GM21825 (cell line): ENCODE measurements around the gene PCDH9.

ENCODE experiments used
- ATAC-seq: cut with Tn5 transposase; IDR thresholded peaks from one replicate; pipeline ENCODE4 v1.9.1; 2021; ENCODE audit warnings: mild to moderate bottlenecking, moderate library complexity; ENCODE audit not compliant: unreplicated experiment

The PCDH9 gene

GRCh38 chr13:67167420-67167819 is 62.7 kb downstream of the PCDH9 start:
- ATAC-seq: no peak

- no peak for ATAC-seq
Observed at GRCh38 chr13:67161176-67161575, 69.0 kb downstream of the PCDH9 start.

DNA sequence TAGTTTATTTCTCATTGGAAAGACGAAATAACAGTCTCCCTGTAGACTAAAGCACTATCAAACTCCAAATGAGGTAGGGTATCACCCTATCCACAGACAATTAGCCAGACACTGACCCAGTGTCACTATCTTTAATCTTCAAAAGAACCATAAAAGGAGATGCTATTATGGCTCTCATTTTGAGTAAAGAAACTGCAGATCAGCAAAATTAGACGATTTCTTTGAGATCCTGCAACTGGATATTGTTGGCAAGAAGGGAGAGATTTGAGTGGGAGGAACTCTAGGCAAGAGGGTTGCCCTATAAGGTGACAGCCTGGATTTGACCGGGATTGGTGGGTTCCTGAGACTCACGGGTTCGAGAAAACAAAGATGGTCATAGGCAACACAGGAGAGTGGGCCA is 71.2 kb downstream of the PCDH9 start:
- ATAC-seq: no peak

DNA sequence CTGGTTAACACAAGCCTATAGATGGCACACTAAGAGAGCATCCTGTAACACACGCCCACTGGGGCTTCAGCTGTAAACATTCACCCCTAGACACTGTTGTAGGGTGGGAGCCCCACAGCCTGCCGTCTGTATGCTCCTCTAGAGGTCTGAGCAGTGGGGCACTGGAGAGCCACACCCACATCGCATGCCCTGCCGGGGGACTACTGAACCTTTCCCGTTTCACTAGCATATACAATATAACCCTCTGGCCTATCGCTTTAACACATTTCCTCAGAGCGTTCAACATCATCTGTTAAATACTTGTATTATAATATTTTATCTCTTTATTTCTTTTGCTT is 73.4 kb downstream of the PCDH9 start:
- ATAC-seq: no peak

DNA sequence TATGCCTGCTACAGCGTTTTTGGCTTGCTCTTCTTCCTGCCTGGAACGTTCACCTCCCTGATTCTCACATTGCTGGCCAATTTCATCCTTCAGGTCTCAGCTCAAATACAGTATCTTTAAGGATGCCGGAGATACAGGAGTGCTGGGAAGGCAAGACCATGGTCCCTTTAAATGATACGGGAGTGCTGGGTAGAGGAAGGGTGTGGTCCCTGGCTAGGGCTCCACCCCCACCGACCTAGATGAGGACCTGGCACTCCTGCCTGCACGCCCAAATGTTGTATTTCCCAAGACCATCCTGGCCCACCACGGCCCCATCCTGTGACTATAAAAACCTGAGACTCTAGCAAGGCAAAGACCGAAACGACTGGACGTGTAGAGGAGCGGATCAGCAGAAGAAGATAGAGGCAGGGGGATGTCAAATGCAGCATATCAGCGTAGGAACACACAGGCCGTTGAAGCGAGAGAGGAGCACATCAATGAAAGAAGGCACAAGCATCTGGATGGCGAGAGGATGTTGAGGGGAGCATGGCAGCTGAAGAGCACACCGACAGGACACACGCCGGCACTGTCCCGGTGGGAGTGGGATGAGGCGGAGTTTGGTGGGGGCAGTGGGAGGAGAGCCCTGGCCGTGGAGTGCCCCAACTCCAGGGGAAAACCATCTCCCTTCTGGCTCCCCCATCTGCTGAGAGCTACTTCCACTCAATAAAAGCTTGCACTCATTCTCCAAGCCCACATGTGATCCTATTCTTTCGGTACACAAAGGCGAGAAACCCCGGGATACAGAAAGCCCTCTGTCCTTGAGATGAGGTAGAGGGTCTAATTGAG is 74.0 kb downstream of the PCDH9 start:
- ATAC-seq: no peak

DNA sequence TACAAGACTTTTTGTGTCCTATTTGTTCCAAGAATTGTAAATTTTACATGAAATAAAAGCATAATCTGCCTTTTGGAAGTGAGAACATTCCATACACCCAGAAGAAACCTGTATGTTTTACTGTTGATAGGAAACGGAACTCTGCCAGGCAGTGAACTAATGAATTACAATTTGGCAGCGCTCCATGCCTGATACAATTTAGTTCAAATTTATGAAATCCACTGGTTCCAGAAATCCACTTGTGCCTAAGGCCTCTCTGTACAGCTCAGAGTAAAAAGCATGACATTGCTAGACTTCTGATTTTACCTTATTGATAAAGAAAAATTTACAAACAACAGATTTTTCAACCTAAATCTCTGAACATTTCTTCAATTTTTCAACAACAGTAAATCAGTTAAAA is 78.1 kb downstream of the PCDH9 start:
- ATAC-seq: no peak

DNA sequence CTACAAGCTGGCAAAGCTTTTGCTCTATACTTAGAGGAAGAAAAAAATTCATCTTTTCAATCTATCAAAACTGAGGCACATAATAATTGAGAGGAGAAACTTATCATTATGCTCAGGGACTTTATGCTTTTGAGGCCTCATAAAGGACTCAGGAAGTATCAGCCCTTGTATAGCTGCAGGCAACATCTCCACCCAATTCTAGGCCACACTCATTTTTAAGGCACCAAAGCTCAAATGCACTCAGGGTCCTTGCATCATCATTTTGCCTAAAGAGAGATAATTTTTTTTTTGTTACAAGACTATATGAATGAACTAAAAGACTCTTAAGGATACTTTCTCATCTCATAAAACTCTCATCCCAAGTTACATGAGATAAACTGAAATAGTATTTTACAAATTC is 78.5 kb downstream of the PCDH9 start:
- no peak for ATAC-seq

DNA sequence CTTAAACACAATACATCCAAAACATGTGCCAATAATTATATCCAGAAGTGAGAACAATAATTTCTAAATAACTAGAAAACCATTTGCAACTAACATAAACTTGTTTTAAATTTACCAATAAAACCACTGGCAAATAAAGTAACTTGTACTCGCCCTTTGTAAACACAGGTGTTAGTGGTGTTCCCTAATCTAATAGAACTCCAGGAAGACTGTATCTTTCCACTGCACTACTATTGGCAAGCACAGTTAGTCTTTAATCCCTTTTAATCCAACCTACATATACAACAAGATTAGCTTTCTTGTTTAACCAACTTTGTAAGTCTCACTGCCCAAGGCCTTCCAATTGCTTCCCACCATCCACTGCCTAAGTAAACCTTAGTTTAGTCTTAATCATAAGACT is 79.5 kb downstream of the PCDH9 start:
- no peak for ATAC-seq

- no peak for ATAC-seq
Observed at GRCh38 chr13:67148161-67148571, 82.0 kb downstream of the PCDH9 start.

DNA sequence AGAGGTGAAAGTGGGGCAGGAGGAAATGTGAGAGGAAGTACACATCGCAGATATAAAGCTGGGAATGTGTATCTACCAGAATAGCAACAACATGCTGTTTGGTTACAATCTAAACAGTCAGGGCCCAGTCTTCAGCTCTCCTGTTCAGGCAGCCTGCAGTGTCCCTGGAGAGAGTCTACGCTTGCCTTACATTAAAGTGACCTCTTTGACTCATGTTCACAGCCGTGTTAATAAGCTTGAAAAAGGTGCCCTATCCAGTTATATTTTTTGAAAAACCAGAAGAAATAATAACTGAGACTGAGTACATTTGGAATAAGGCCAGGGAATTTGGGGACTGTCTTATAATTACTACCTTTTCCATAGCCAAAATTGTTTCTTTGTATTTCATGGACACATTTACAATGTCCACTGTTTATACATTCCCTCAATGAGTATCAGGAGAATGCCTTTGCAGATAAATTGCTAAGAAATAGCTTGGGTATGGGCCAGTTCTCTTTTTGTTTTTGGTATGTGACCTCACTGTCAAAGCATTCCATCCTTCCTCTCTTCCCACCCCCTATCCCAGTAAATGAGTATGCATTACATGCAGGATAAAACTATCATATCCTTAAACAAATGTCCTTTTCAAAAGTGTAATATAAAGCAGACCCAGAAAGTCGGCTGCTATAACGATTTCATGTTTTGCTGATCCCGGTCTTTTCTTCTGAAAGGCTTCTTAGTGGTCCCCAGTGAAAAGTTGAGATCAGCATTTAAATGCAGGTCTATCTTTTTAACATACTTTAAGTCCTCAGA is 82.6 kb downstream of the PCDH9 start:
- ATAC-seq: no peak

GRCh38 chr13:67146523-67147130 is 83.5 kb downstream of the PCDH9 start:
- ATAC-seq: no peak

DNA sequence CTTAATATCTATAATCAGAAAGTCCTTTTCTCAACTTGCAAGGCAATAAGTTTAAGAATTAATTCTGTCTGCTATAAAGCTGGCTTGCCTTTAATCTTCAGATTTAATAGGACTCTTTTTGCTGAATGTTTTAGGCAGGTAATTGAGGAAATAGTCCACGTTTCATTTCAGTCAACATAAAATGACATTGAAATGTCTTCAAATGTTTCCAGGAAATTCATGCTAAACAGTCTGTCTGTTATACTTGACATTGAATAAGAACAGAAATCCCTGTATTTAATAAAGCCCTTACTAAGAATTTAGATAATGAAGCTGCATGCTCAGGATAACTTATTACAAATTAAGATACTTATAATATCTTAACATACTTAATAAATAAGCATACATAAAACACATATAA is 84.2 kb downstream of the PCDH9 start:
- no peak for ATAC-seq

- ATAC-seq: no peak
Observed at GRCh38 chr13:67143544-67144115, 86.5 kb downstream of the PCDH9 start.

GRCh38 chr13:67140006-67140405 is 90.1 kb downstream of the PCDH9 start:
- ATAC-seq: no peak

- no peak for ATAC-seq
Observed at GRCh38 chr13:67139551-67139950, 90.6 kb downstream of the PCDH9 start.

DNA sequence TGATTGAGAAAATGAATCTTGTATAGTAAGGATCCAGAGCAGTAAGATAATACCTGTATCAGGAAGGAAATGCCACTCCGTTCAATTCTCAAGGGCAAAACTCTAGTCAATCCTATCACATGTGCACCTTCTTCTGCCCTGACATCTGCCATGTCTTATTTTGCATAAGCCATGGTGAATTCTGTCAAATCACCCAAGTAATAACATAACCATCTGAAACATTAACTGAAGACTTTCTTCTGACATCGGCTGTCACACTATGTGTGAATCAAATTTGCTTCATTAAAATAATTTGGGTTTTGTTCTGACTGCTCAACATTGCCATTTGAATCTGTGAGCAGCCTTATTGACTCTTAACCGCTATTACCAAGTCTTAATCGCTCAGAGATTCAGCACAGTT is 91.2 kb downstream of the PCDH9 start:
- no peak for ATAC-seq

GRCh38 chr13:67137044-67137735 is 92.9 kb downstream of the PCDH9 start:
- no peak for ATAC-seq

GRCh38 chr13:67136157-67136556 is 94.0 kb downstream of the PCDH9 start:
- no peak for ATAC-seq

GRCh38 chr13:67135356-67135755 is 94.8 kb downstream of the PCDH9 start:
- ATAC-seq: no peak

- no peak for ATAC-seq
Observed at GRCh38 chr13:67134417-67135129, 95.6 kb downstream of the PCDH9 start.
